ENCODE measurements around the gene HADH.

DNA sequence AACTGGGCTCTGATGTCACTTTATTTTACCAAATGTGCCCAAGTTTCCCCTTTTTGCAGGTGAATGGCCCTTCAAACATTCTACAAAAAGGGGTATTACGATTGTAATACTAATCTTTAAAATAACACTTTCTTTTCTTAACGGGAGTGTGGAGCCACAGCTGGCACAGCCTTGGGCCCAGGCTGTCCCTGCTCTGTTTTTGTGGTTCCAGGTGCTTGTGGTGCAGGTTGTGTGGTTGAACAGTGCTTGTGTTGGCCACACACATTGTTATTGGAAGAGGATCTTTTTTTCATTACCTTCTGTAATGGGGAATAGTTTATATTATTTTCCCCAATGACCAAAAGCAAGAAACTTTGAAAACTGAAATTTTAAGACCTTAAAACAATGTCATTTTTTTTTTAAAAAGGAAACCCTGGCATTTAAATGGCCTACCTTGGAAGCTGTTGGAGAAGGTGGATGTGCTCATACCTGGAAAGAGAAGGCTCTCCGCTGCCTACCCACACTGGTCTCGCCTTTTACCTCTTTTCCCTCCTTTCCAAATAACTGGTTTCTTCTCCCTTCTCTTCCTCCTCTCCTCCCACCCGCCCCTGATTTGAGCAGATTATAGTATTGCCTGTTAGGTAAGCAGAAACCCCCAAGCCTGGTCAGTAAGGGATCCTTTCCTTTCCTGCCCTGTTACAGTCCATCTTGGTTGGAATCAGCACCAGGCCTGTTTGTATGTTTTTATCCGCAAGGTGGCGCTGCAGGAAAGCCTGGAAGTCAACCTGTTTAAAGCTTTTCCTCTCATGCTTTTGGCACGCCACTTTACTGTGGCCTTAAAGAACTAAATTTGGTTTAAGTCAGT is 28.6 kb downstream of the HADH start:
- no peak for TF ChIP-seq EZH2 (IDR thresholded peaks at IDR 0.05; ENCODE audit: borderline replicate concordance, low read depth, low read length, poor library complexity, severe bottlenecking)
- TF ChIP-seq, protein P1, sequence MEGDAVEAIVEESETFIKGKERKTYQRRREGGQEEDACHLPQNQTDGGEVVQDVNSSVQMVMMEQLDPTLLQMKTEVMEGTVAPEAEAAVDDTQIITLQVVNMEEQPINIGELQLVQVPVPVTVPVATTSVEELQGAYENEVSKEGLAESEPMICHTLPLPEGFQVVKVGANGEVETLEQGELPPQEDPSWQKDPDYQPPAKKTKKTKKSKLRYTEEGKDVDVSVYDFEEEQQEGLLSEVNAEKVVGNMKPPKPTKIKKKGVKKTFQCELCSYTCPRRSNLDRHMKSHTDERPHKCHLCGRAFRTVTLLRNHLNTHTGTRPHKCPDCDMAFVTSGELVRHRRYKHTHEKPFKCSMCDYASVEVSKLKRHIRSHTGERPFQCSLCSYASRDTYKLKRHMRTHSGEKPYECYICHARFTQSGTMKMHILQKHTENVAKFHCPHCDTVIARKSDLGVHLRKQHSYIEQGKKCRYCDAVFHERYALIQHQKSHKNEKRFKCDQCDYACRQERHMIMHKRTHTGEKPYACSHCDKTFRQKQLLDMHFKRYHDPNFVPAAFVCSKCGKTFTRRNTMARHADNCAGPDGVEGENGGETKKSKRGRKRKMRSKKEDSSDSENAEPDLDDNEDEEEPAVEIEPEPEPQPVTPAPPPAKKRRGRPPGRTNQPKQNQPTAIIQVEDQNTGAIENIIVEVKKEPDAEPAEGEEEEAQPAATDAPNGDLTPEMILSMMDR (conservative IDR thresholded peaks at IDR 0.05; ENCODE audit: low read depth, low read length): peak; percentile 93
